HT1080 (cell line): ENCODE results near the gene APOB. TPM values are rescaled to one million over a fixed set of nuclear protein-coding genes. Genes with fewer than 3 reads are reported as not detected.

ENCODE experiments used
- DNase-seq: peaks from one replicate; pipeline ENCODE4 v3.0.0-alpha.2; 2015; ENCODE audit warnings: low read depth
- total RNA-seq: library from RNA; depleted of rRNA; stranded (reverse); fragments of >200 nt; shearing (Covaris generic); gene quantifications from 2 replicates; pipeline ENCODE4 v1.2.3, GENCODE V29; 2014

Gene APOB
- total RNA-seq, 1 experiment from 2014 or later: 0.27 TPM

DNA sequence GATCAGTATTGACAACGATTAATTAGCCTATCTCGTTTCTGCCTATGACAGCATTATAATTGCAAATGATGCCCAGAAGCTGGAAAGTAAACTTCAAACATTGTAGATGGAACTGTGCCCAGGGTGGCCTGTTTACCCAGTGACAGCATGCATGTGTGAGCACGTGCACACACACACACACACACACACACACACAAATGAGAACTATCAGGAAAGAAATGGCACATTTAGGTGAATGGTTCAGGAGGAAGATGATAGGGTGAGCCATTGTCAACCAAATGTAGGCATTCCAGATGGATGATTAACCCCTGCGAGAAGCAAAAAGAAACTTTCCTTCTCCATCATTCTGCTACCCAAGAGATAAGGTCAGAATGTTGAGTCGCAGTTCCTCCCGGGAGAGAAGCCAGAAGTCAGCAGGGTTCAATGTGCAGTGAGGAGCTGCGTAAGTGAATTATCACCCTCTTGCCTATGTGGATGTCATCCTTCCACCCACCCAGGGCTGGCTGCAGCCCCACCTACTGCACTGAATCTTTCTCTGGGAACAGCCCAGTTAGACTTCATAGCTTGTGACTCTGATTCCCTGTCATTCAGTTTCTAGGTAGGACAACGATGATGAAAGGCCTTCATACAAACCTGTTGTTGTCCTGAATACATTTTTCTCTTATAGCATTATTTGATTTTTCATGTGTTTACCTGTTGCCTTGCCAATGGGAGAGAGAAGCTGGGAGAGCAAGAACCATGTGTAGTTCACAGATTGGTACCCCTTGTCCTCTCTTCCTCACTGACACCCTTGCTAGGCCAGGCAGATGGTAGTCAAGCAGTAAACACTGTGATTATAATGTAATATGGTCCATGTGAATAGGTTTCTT, 3.5 kb upstream of the APOB start:
- no peak for DNase-seq

DNA sequence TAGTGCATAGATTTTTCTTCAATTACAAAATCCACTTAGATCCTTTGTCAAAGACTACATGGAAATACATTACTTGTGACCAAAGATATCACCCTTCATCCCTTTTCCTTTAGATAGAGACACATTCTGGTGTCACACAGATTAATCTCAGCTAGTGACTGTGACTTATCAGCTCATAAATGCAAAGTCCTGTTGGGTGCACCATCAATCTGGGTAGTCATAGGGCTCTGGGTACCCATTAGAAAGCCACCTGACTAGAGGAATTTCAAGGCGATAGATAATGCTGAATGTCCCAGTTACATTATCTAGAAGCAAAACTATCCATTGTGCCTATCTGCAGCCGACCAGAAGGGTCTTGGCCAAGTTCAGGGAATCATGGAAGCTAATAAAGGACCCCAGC, 2.6 kb upstream of the APOB start:
- no peak for DNase-seq

DNA sequence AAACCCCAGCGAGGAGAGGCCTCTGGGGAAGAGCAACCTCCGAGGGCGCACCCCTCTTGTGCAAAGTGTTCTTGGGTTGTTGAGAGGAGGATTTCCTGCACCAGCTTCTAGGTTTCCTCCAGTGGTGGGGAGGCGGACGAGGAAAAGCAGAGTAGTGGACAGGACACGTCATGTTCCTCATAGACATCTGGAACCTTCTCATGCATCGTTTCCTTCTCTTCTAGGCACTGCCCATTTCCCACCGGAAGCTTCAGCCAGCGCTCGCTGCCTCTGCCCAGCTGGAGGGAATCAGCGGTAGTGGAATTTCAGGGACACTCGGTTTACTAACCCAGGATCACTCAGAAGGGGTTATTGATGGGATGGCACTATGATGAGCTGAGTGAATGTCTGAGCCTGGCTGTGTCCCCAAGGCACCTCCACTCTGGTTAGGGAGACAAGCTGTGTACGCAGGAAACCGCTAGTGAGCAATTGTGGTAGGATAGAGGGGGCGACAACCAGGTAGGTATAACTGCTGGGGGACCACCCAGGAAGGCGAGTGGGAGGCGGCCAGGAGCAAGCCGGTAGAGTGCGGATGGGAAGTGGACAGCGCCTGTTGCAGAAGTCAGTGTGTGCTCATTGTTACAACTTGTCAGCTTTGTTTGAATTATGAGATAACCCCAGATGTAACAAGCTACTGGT, 960 bp upstream of the APOB start:
- no peak for DNase-seq

DNA sequence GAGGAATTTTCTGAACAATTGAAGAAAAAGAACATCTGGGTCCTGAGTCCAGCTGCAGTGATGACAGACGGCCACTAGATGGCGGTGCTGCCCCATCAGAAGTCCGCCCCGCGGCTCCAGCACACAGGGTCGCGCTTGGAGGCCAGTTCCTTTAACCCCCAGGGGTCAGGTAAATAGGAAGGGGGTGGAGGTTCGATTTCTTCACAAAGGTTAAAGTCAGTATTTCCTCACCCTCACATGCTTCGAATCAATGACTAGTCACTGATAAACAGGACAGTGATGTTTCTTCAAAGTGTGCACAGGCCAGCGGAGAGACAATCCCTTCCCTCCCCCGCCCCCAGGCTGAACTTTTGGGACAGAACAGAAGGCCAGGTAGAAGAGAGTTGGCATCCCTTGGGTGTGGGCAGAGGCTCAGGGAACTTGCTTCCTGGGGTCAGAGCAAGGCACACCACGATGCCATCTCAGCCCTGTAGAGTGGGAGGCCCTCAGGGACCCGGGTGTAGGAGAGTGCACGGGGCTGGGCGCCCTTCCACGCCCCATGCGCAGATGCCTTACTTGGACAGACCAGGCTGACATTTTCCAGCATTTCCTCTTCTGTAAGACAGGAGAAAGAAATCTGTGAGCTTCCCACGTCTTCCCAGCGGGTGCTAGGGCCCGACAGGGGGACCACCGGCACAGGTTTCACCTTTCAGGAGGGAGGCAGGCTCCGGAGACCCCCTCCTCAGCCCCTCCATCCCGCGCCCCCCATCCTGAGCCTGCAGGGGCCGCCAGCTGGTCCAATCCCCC, 722 bp downstream of the APOB start:
- peak; percentile 30 for DNase-seq

GRCh38 chr2:21042708-21042957, 1.2 kb downstream of the APOB start:
- no peak for DNase-seq

- DNase-seq: no peak
Observed at GRCh38 chr2:21041943-21042707, 1.7 kb downstream of the APOB start.

GRCh38 chr2:21041462-21041861, 2.4 kb downstream of the APOB start:
- DNase-seq: no peak

- no peak for DNase-seq
Observed at GRCh38 chr2:21040468-21041377, 3.1 kb downstream of the APOB start.

DNA sequence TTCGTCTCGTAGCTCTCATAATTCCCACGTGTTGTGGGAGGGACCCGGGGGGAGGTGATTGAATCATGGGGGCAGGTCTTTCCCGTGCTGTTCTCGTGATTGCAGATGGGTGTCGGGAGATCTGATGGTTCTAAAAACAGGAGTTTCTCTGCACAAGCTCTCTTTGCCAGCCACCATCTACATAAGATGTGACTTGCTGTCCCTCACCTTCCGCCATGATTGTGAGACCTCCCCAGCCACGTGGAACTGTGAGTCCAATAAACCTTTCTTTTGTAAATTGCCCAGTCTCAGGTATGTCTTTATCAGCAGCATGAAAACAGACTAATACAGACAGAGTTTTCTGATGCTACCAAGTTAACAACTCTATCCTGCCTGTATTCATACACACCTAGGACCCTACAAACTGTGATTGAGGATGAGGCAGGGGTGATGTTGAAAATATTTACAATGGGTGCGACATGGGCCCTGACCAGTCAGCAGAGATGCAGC, 3.9 kb downstream of the APOB start:
- DNase-seq: no peak

GRCh38 chr2:21039080-21039556, 4.8 kb downstream of the APOB start:
- no peak for DNase-seq

DNA sequence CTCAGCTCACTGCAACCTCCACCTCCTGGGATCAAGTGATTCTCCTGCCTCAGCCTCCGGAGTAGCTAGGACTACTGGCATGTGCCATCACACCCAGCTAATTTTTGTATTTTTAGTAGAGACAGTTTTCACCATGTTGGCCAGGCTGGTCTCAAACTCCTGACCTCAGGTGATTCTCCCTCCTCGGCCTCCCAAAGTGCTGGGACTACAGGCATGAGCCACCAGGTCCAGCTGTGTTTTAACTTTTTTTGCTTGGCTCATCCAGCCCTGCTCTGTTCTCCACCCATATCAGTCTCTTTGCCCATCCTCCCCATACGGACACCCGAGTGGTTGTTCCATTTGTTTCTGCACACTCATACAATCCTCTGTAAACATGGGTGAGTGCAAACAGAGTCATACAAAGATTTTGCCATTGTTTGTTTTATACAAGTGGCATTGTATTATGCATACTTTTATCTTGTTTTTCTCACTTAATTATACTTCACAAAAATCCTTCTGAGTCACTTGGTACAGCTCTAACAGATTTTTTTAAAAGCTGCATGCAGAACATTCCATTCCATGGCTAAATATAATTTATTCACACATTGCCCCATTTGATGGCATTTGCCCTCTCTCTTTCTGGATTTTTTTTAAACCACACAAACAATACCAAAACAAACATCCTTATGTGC, 5.3 kb downstream of the APOB start:
- DNase-seq: no peak

DNA sequence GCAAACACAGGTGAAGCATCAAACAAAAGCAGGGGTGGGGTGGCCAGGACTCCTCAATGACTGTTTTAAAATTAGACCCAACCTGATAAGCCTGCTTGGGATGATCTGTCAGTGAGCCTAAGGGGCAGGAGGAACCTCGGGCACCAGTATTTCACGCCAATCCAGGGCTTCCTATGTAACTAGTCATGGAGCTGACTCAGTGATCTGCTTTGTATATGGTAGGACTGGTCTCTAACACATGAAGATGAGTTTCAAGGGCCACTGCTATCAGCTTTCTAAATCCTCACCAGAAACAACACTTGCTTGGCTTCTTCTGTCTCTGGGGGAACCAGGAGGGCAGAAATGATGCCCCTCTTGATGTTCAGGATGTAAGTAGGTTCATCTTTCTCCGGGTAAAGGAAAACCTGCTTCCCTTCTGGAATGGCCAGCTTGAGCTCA, 6.2 kb downstream of the APOB start:
- no peak for DNase-seq

DNA sequence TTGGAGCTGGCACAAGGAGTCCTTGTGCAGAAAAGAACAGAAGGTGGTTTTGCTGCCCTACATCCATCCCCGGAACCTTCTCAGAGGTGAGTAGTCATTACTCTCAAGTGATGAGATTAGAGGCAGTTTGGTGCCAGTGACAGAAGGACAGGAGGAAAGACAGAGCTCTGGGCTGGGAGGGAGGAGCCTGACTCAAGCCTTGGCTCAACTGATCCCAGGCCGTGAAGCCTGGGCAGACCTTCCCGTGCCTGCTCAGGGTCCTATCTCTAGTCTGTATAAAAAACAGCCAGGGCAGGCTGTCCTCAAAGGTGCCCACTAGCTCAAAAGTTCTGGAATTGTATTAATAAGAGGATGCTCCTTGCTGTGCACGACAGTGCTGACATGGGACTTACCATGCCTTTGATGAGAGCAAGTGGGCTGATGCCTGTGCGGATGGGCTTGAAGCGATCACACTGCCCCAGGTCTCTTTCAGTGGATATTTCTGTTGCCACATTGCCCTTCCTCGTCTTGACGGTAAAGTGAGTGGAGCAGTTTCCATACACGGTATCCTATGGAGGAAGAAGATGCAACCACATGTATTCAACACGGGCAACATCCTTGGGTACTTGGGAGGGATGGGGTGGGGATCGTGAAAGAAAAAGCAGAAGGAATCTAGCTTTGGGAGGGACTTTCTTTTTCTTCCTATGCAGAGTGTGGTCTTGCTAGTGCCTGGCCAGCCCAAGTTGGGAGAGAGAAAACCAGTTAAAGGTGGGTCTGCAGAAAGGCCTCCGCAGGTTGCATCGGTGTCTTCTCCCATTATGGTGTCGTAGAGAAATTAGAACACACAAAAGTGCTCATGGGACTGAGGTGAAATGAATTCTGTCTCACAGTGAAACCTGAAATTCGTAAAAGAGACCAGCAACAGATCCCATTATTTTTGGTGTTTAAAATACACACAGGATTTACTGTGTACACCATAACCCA, 6.9 kb downstream of the APOB start:
- DNase-seq: no peak

- DNase-seq: no peak
Observed at GRCh38 chr2:21035974-21036707, 7.7 kb downstream of the APOB start.

DNA sequence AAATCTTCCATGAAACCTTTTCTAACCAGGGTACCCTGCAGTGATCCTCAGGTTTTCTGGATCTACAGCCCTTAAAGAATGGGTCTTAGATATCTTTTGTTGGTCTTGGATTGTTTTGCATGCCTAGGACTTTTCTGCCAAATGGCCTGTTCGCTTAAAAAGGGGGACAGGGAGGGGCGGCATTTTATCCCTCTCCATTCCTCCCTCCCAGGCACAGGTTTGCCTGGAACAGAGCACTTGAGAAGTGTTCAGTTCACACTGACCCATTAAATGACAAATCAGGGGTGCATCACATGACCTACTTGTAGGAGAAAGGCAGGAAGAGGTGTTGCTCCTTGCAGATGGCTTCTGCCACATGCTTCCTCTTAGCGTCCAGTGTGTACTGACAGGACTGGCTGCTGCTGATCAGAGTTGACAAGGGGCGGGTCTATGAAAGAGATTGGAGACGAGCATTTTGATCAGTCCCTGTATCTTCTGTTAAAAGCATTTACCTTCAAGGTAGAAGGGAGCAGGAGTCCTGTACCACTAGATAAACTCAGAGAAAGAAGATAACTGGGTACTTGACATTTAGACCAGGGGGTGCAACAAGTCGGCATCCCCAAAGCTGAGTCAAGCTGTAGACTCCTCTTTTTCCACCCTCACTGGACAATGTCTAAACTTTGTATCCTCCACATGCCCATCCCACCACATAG, 8.4 kb downstream of the APOB start:
- no peak for DNase-seq

GRCh38 chr2:21034972-21035279, 8.9 kb downstream of the APOB start:
- no peak for DNase-seq
